GM18505 (cell line): ENCODE data around the gene STMN1.

ENCODE experiments used
- ATAC-seq: cut with Tn5 transposase; IDR thresholded peaks from one replicate; pipeline ENCODE4 v1.9.1; 2021; ENCODE audit not compliant: unreplicated experiment
- POLR2A ChIP-seq: IDR thresholded peaks from 4 replicates; pipeline ENCODE4 v1.6.1; 2011; ENCODE audit warnings: borderline replicate concordance; ENCODE audit not compliant: insufficient read depth, insufficient read length; ENCODE audit errors: extremely low read depth

STMN1 gene

GRCh38 chr1:25863486-25864262, 42.5 kb downstream of the STMN1 start:
- TF ChIP-seq POLR2A: no peak
- ATAC-seq: no peak

GRCh38 chr1:25862785-25863485, 43.3 kb downstream of the STMN1 start:
- no peak for ATAC-seq
- no peak for TF ChIP-seq POLR2A

GRCh38 chr1:25861316-25862286, 44.6 kb downstream of the STMN1 start:
- no peak for ATAC-seq

GRCh38 chr1:25858906-25859789, 47.1 kb downstream of the STMN1 start, which contains the start of gene AUNIP:
Gene AUNIP (minus strand): TSS chr1:25859457. CDS start chr1:25859357, 100 bp downstream.
- peak; percentile 85 for ATAC-seq
- peak; percentile 93 for TF ChIP-seq POLR2A

More at GRCh38 chr1:25861316-25862286, 44.6 kb downstream of the STMN1 start:
- no peak for TF ChIP-seq POLR2A

- no peak for TF ChIP-seq POLR2A
- no peak for ATAC-seq
Measured at GRCh38 chr1:25858494-25858893, 47.7 kb downstream of the STMN1 start.

GRCh38 chr1:25856856-25857255, 49.4 kb downstream of the STMN1 start:
- no peak for TF ChIP-seq POLR2A

GRCh38 chr1:25854554-25854953, 51.7 kb downstream of the STMN1 start:
- no peak for TF ChIP-seq POLR2A
- ATAC-seq: no peak

More at GRCh38 chr1:25856856-25857255, 49.4 kb downstream of the STMN1 start:
- no peak for ATAC-seq
